A673 (cell line): Measurements from ENCODE around the gene ME3. TPM values are rescaled to one million over a fixed set of nuclear protein-coding genes. Genes with fewer than 3 reads are reported as not detected.

Experiments used
- BruUV-seq: library from RNA; stranded (reverse); fragments of 400-500 nt; replicated peaks from 2 replicates; lab custom pipeline; 2021; lab: Mats Ljungman, UMichigan
- CTCF ChIA-PET: fragments of 300-600 bp; sonication (Branson Sonifier 250); formaldehyde crosslinking; loops from one replicate; lab custom pipeline; 2022; ENCODE audit warnings: antibody characterized with exemption; lab: Charles Lee
- POLR2A ChIA-PET: fragments of 300-600 bp; sonication (Branson Sonifier 250); formaldehyde crosslinking; loops from one replicate; lab custom pipeline; 2022; ENCODE audit warnings: antibody characterized with exemption; ENCODE audit not compliant: low non-redundant PET; lab: Charles Lee
- DNase-seq: peaks from one replicate; pipeline ENCODE4 v3.0.0-alpha.2; 2015; ENCODE audit warnings: low spot score
- H3K27ac ChIP-seq: fragments of 200-600 bp; sonication (generic); 2 replicates; pipeline ENCODE4 v1.5.1; 2016; ENCODE audit warnings: mixed run types, low read depth, mild to moderate bottlenecking, mixed read lengths, antibody characterized with exemption, low read length; ENCODE audit not compliant: poor library complexity, severe bottlenecking
- H3K27me3 ChIP-seq: fragments of 200-600 bp; sonication (generic); replicated peaks from 2 replicates; pipeline ENCODE4 v1.6.1; 2017; ENCODE audit warnings: mixed run types, low read depth, mild to moderate bottlenecking, mixed read lengths, antibody characterized with exemption, low read length; ENCODE audit not compliant: insufficient read depth, poor library complexity
- H3K36me3 ChIP-seq: fragments of 200-600 bp; sonication (generic); 2 replicates; pipeline ENCODE4 v1.6.1; 2016; ENCODE audit warnings: mixed run types, mild to moderate bottlenecking, mixed read lengths, antibody characterized with exemption, low read length; ENCODE audit not compliant: insufficient read depth, poor library complexity, severe bottlenecking
- H3K4me1 ChIP-seq: fragments of 200-600 bp; sonication (generic); 2 replicates; pipeline ENCODE4 v1.6.1; 2017; ENCODE audit warnings: mixed run types, mild to moderate bottlenecking, mixed read lengths, antibody characterized with exemption, low read length; ENCODE audit not compliant: insufficient read depth, poor library complexity, severe bottlenecking
- H3K4me3 ChIP-seq: fragments of 200-600 bp; sonication (generic); 2 replicates; pipeline ENCODE4 v1.5.1; 2016; ENCODE audit warnings: low read depth, mixed run types, mild to moderate bottlenecking, mixed read lengths, low read length; ENCODE audit not compliant: poor library complexity, severe bottlenecking
- H3K9me3 ChIP-seq: fragments of 200-600 bp; sonication (generic); 2 replicates; pipeline ENCODE4 v1.6.1; 2016; ENCODE audit warnings: mixed run types, low read depth, mild to moderate bottlenecking, mixed read lengths, antibody characterized with exemption, low read length; ENCODE audit not compliant: poor library complexity, severe bottlenecking
- CTCF ChIP-seq: fragments of 300-800, 200-600 bp; sonication (generic); conservative IDR thresholded peaks from 2 replicates; pipeline ENCODE4 v1.5.1; 2017; ENCODE audit warnings: low read depth, mild to moderate bottlenecking, antibody characterized with exemption, low read length, moderate library complexity, mixed read lengths
- EZH2 ChIP-seq: fragments of 200-600 bp; sonication (generic); IDR thresholded peaks from 2 replicates; pipeline ENCODE4 v1.6.1; 2017; ENCODE audit warnings: borderline replicate concordance, low read depth, mild to moderate bottlenecking, mixed read lengths, antibody characterized with exemption, low read length; ENCODE audit not compliant: poor library complexity, severe bottlenecking
- intact Hi-C: fragments of 100-400 bp; cut with micrococcal nuclease; formaldehyde crosslinking; loops from one replicate; pipeline ENCODE4 v1.10.0; 2022; ENCODE audit not compliant: unreplicated experiment
- total RNA-seq: library from RNA; stranded (reverse); gene quantifications from 2 replicates; pipeline ENCODE4 v1.2.3, GENCODE V29; 2021

Gene ME3
- total RNA-seq, 1 experiment from 2014 or later, result 7.6 TPM

- DNase-seq, result no peak
- ChIA-PET POLR2A (no interaction called here), CTCF (interaction anchor here (1.0 kb wide), 1 partner anchor 73 kb away, joined by 3 read pairs; no protein-coding TSS in a partner anchor)
- no peaks in the 10 kb centered on the region for H3K9me3 ChIP-seq
- H3K27me3 ChIP-seq, result no peaks in the 10 kb centered on the region
- TF ChIP-seq EZH2, result no peak
- no peak for TF ChIP-seq CTCF
- intact Hi-C loops, result no loop called here
- H3K4me3 ChIP-seq, result no peak overlapping the region
- no peaks in the 10 kb centered on the region for H3K36me3 ChIP-seq
- no TSS peak for BruUV-seq
- H3K4me1 ChIP-seq, result no peaks in the 10 kb centered on the region
- no peak overlapping the region for H3K27ac ChIP-seq
Measured at GRCh38 chr11:86680716-86681482, 8.5 kb upstream of the ME3 start.

GRCh38 chr11:86678823-86679222, 6.4 kb upstream of the ME3 start:
- ChIA-PET POLR2A (no interaction called here), CTCF (no interaction called here)
- Histone ChIP-seq H3K9me3 (no peaks in the 10 kb centered on the region), H3K36me3 (no peaks in the 10 kb centered on the region), H3K27me3 (no peaks in the 10 kb centered on the region), H3K4me3 (no peak overlapping the region), H3K27ac (no peak overlapping the region), H3K4me1 (no peaks in the 10 kb centered on the region)
- intact Hi-C loops, result no loop called here
- no TSS peak for BruUV-seq
- TF ChIP-seq CTCF, result no peak
- TF ChIP-seq EZH2, result no peak
- DNase-seq, result no peak

- Histone ChIP-seq H3K4me1 (no peaks in the 10 kb centered on the region), H3K27ac (no peak overlapping the region), H3K4me3 (no peak overlapping the region), H3K27me3 (no peaks in the 10 kb centered on the region), H3K9me3 (no peaks in the 10 kb centered on the region), H3K36me3 (no peaks in the 10 kb centered on the region)
- BruUV-seq, result no TSS peak
- POLR2A ChIA-PET, result no interaction called here
- TF ChIP-seq EZH2 (no peak), CTCF (no peak)
- no peak for DNase-seq
- intact Hi-C loops, result no loop called here
- CTCF ChIA-PET, result no interaction called here
Measured at GRCh38 chr11:86678296-86678695, 5.9 kb upstream of the ME3 start.
